HL-60 (cell line): Measurements from ENCODE around the gene LDAH.

Source experiments
- DNase-seq, 2 experiments: peaks; one replicate each; pipeline ENCODE4 v3.0.0-alpha.2; 2010 to 2020; ENCODE audit warnings: low read depth in 1 of 2, low spot score in 1 of 2
- H3K27ac ChIP-seq: fragments of 250-450 bp; sonication (Bioruptor Pico); replicated peaks from 2 replicates; pipeline ENCODE4 v1.5.1; 2020; ENCODE audit warnings: mild to moderate bottlenecking, moderate library complexity
- H3K27me3 ChIP-seq: fragments of 250-450 bp; sonication (Bioruptor Pico); 2 replicates; pipeline ENCODE4 v1.5.1; 2021; ENCODE audit warnings: mild to moderate bottlenecking, moderate library complexity; ENCODE audit not compliant: insufficient read depth, poor library complexity, severe bottlenecking
- H3K4me3 ChIP-seq: replicated peaks from 2 replicates; pipeline ENCODE4 v1.5.1; 2011; ENCODE audit warnings: mild to moderate bottlenecking, control low read depth, low read length; ENCODE audit not compliant: insufficient read depth
- CTCF ChIP-seq: IDR thresholded peaks from one replicate; pipeline ENCODE4 v1.5.1; 2011; ENCODE audit warnings: low read length, control low read depth, inconsistent platforms; ENCODE audit not compliant: insufficient read depth
- GABPA ChIP-seq: IDR thresholded peaks from 2 replicates; pipeline ENCODE4 v1.6.1; 2012; ENCODE audit warnings: low read depth
- POLR2AphosphoS5 ChIP-seq: IDR thresholded peaks from 2 replicates; pipeline ENCODE4 v1.6.1; 2012; ENCODE audit warnings: low read depth
- REST ChIP-seq: IDR thresholded peaks from 2 replicates; pipeline ENCODE4 v1.6.1; 2012; ENCODE audit warnings: low read depth; ENCODE audit not compliant: insufficient replicate concordance
- SPI1 ChIP-seq: IDR thresholded peaks from 2 replicates; pipeline ENCODE4 v1.6.1; 2012; ENCODE audit warnings: low read depth, mild to moderate bottlenecking, borderline replicate concordance

LDAH gene

DNA sequence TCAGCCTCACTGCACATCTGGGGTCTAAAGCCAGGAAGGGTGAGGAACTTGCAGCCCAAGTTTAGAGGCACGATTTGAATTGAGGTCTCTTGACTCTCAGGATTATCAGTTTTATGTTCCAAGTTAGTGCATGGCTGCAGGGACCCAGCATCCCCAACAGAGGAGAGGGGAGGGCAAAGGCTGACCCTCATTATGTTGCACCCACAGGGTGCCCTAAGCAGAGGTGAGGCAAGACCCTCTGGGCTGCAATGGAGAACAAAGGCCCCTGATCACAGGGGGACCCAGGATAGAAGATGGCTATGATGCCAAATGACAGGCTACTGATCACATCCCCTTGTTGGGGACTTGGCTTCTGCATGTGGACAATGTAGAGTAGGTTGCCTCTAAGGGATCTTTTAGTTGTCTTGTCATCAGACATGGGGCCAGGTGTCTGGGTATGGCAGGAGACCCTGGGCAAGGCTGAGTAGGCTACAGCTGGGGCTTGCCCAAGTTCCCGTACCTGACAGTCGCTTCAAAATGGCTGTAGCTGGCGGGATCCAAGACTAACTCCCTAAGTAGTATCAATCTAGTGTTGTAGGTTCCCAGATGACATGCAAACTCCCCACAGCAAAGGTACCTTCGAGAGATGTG is 160.5 kb downstream of the LDAH start:
- no peak overlapping the region for H3K27ac ChIP-seq
- TF ChIP-seq REST (no peak), SPI1 (no peak), POLR2AphosphoS5 (no peak), GABPA (no peak), CTCF (no peak)
- DNase-seq, result no peak
- no peak overlapping the region for H3K4me3 ChIP-seq
- peaks cover 33% of the 10 kb centered on the region for H3K27me3 ChIP-seq

DNA sequence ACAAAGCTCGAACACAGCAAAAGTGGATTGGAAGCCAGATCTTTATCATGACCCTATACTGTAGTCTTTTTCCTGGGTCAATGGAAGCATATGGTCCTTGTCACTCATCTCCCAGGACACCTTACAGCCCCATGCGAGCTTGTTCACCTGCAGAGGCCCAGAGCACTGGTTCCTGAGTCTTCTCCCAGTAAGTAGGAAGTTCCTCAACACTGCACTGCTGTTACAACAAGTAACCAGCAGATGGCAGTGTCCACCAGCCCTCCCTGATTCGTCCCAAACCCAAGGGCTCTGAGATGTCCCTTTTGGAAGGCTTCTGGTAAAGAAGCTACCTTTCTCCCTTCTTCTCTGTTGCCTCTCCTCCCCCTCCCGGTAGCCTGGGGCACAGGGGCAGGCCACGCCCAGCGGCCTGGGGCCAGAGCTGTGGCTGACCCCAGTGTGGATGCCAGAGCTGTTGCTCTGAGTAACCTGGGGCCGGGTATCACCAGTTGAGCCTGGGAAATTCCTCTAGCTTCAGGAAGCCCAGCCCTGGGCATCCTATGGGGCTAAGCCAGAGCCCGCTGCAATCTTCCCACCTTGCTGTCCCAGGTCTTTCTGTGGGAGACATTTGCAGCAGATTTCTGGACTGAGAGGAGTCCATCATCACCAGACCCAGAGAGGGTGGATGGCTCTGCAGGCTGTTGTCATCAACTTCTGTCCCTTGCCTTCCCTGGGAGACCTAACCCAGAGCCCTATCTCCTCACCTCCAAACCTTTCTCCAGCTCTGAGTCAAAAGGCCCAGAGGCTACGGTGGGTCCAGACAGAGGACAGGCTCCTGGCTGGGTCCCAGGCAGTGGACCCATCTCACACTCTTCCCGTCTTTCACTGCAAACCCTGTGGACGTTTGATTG is 161.2 kb downstream of the LDAH start:
- H3K27me3 ChIP-seq, result peaks cover 30% of the 10 kb centered on the region
- peak; percentile 38 to 64 for DNase-seq
- TF ChIP-seq CTCF, result peak; percentile 97
- no peak for TF ChIP-seq SPI1
- no peak overlapping the region for H3K4me3 ChIP-seq
- no peak overlapping the region for H3K27ac ChIP-seq

DNA sequence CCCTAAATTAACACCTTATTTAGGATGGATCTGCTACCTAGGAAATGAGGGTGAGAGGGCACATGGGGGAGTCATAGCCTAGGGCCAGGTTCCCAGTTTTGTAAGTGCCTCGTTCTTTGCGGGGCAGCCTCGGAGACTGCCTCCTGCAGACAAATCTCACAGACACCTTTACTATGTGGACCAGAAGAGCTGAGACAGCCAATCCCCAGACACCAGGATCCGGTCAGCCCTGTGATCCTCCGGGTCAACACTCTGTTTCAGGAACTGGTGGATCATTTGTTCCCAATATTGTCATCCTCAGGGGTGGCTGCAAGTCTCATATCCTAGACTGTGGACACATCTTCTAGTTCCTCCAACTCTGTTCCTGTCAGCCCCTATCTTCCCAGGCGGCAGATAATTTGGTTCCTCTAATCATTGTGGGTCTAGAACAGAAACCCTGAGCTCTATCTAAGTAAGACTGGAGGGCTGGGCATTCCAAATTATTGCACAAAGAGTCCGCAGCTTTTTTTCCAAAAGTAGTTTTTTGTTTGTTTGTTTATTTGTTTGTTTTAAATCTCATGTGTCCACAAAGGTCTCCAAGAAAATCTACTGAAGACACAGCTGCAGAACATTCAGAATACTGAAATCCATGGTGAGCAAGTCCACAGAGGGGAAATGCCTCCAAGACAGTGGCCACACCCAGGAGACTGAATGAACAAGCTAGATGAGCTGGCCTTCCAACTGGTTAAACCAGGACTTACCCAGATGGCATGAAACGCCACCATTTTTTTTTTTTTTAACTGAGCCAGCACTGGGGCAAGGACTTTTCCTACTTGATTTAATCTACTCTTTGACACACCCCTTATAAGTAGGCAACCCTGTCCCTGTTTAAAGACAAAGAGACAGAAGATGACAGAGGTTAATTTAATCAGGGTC is 162.1 kb downstream of the LDAH start:
- Histone ChIP-seq H3K27me3 (peaks cover 21% of the 10 kb centered on the region), H3K4me3 (no peak overlapping the region), H3K27ac (no peak overlapping the region)
- TF ChIP-seq REST, result no peak
- no peak for TF ChIP-seq SPI1
- TF ChIP-seq GABPA, result no peak
- no peak for TF ChIP-seq POLR2AphosphoS5
- no peak for TF ChIP-seq CTCF
- DNase-seq, result no peak
